Stimulated activated naive CD4-positive, alpha-beta T cell treated with Interleukin-2 at 50 U/mL for 16 hours (primary cell): ENCODE measurements around the gene LNX2.

Experiments
- DNase-seq: peaks from one replicate; lab custom pipeline; 2025; lab: John Stamatoyannopoulos, UW

LNX2 gene

GRCh38 chr13:27504868-27505194 is 115.5 kb downstream of the LNX2 start:
- DNase-seq = no peak

- DNase-seq = no peak
Observed at GRCh38 chr13:27504128-27504867, 116.0 kb downstream of the LNX2 start.

- no peak for DNase-seq
Observed at GRCh38 chr13:27500806-27501534, 119.4 kb downstream of the LNX2 start.

- no peak for DNase-seq
Observed at GRCh38 chr13:27497563-27498230, 122.6 kb downstream of the LNX2 start.

- DNase-seq = no peak
Observed at GRCh38 chr13:27496536-27497273, 123.6 kb downstream of the LNX2 start.

GRCh38 chr13:27496006-27496405 is 124.3 kb downstream of the LNX2 start:
- no peak for DNase-seq
